T-helper 1 cell treated with Interleukin-12 subunit alpha and Interleukin-12 subunit beta and Interleukin-4 antibody, amounts not matched to agents 30 μg/mL and 1 μg/mL, for 36 hours (primary cell): ENCODE data around the gene AKR1C4.
"Not testable (repeated sequence)": the region's sequence is repeated elsewhere in the genome, so short reads cannot be mapped to it uniquely, and the experiment has no call there.

Source experiments
- H3K27ac Mint-ChIP-seq: one replicate; pipeline ENCODE4 v1.8.0; 2021; ENCODE audit warnings: mild to moderate bottlenecking, mixed read lengths
- H3K27me3 Mint-ChIP-seq: one replicate; pipeline ENCODE4 v1.8.0; 2021; ENCODE audit warnings: low read depth, mixed read lengths
- H3K36me3 Mint-ChIP-seq: one replicate; pipeline ENCODE4 v1.8.0; 2021; ENCODE audit warnings: low read depth, mixed read lengths
- H3K4me1 Mint-ChIP-seq: one replicate; pipeline ENCODE4 v1.8.0; 2021; ENCODE audit warnings: low read depth, mixed read lengths
- H3K4me3 Mint-ChIP-seq: one replicate; pipeline ENCODE4 v1.8.0; 2021; ENCODE audit warnings: mild to moderate bottlenecking, moderate library complexity, mixed read lengths
- H3K9me3 Mint-ChIP-seq: one replicate; pipeline ENCODE4 v1.8.0; 2021; ENCODE audit warnings: mixed read lengths

The AKR1C4 gene

GRCh38 chr10:5233324-5233723 lies 36.7 kb downstream of the AKR1C4 start:
- no peak overlapping the region for H3K4me3 Mint-ChIP-seq
- H3K27ac Mint-ChIP-seq, result no peak overlapping the region
- peaks cover 19% of the 10 kb centered on the region for H3K36me3 Mint-ChIP-seq
- no peaks in the 10 kb centered on the region for H3K27me3 Mint-ChIP-seq
- no peaks in the 10 kb centered on the region for H3K4me1 Mint-ChIP-seq
- H3K9me3 Mint-ChIP-seq, result peaks cover 30% of the 10 kb centered on the region

DNA sequence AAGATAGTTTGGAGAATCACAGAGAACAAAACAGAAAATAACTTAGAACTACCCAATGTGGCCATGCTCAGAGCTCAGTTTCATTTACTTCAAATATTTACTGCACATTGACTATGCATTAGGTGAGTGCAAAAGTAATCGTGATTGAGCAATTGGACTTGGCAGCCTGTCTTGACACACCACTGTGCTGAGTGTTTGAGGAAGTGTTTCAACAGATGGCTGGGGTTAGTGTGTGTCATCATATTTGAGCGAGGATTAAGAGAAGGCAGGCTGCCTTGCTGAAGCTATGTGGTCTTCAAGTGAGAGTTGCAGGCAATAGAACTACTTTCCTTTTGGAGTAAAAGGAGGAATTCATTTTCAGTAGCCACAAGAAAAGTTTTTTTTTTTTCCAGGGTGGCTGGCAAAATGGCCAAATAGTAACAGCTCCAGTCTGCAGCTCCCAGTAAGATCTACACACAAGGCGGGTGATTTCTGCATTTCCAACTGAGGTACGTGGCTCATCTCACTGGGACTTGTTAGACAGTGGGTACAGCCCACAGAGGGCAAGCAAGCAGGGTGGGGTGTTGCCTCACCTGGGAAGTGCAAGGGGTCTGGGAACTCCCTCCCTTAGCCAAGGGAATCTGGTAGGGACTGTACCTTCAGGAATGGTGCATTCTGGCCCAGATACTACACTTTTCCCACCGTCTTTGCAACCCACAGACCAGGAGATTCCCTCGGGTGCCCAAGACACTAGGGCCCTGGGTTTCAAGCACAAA lies 37.6 kb downstream of the AKR1C4 start:
- H3K4me3 Mint-ChIP-seq, result no peak overlapping the region
- no peak overlapping the region for H3K27ac Mint-ChIP-seq
- peaks cover 20% of the 10 kb centered on the region for H3K36me3 Mint-ChIP-seq
- H3K27me3 Mint-ChIP-seq, result no peaks in the 10 kb centered on the region
- H3K4me1 Mint-ChIP-seq, result no peaks in the 10 kb centered on the region
- peaks cover 39% of the 10 kb centered on the region for H3K9me3 Mint-ChIP-seq

DNA sequence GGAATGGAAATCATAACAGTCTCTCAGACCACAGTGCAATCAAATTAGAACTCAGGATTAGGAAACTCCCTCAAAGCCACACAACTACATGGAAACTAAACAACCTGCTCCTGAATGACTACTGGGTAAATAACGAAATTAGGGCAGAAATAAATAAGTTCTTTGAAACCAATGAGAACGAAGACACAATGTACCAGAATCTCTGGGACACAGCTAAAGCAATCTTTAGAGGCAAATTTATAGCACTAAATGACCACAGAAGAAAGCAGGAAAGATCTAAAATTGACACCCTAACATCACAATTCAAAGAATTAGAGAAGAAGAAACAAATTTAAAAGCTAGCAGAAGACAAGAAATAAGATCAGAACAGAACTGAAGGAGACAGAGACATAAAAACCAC lies 40.9 kb downstream of the AKR1C4 start:
- H3K27ac Mint-ChIP-seq, H3K4me3 Mint-ChIP-seq, H3K27me3 Mint-ChIP-seq, H3K4me1 Mint-ChIP-seq: not testable (repeated sequence)
- Mint-ChIP-seq H3K36me3 (peaks cover 23% of the 10 kb centered on the region), H3K9me3 (peaks cover 47% of the 10 kb centered on the region)

DNA sequence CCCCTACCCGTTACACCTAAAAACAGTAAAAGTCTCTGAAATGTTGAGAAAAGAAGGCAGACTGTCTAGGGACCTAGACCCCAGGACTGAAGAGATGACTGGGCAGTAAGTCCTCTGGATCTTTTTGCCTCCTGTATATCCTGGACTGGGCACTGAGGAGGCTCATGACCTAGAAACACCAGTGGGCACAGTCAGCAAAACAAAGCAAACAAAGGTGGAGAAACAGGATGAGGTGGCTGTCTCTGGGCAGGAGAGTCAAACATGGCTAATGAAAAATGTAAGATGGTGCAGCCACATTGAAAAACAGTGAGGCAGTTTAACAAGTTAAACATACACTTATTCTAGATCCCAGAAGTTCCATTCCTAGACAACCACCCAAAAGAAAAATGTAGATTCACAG lies 45.9 kb downstream of the AKR1C4 start:
- no peaks in the 10 kb centered on the region for H3K4me1 Mint-ChIP-seq

GRCh38 chr10:5243521-5243987 lies 46.9 kb downstream of the AKR1C4 start:
- Mint-ChIP-seq H3K4me1 (no peaks in the 10 kb centered on the region), H3K27ac (no peak overlapping the region), H3K4me3 (no peak overlapping the region), H3K36me3 (peaks cover 9% of the 10 kb centered on the region), H3K9me3 (peaks cover 15% of the 10 kb centered on the region), H3K27me3 (no peaks in the 10 kb centered on the region)

More for the DNA sequence above, 45.9 kb downstream of the AKR1C4 start:
- Mint-ChIP-seq H3K9me3 (peaks cover 25% of the 10 kb centered on the region), H3K27me3 (no peaks in the 10 kb centered on the region), H3K36me3 (peaks cover 15% of the 10 kb centered on the region), H3K4me3 (no peak overlapping the region), H3K27ac (no peak overlapping the region)

- Mint-ChIP-seq H3K4me3 (no peak overlapping the region), H3K9me3 (peaks cover 9% of the 10 kb centered on the region), H3K27me3 (no peaks in the 10 kb centered on the region), H3K4me1 (no peaks in the 10 kb centered on the region), H3K36me3 (peaks cover 11% of the 10 kb centered on the region), H3K27ac (no peak overlapping the region)
Observed at GRCh38 chr10:5252177-5253037, 55.8 kb downstream of the AKR1C4 start.

DNA sequence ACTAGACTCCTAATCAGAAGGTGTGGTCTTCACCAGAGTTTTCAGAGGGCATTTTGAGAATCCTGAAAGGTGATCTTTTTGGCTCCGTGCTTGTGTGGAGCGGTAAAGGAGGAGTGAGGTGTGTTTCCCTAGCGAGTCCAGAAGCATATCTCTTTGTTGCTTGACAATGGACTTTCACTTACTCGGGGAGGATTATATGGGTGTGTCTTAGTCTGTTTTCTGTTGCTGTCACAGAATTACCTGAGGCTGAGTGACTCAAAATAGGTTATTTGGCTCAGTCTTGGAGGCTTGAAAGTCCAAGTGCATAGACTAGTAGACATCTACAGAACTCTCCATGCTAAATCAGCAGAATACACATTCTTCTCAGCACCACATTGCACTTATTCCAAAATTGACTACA lies 57.9 kb downstream of the AKR1C4 start:
- H3K27me3 Mint-ChIP-seq, result no peaks in the 10 kb centered on the region
- H3K4me3 Mint-ChIP-seq, result no peak overlapping the region
- no peaks in the 10 kb centered on the region for H3K4me1 Mint-ChIP-seq
- peaks cover 10% of the 10 kb centered on the region for H3K9me3 Mint-ChIP-seq
- peaks cover 13% of the 10 kb centered on the region for H3K36me3 Mint-ChIP-seq
- H3K27ac Mint-ChIP-seq, result no peak overlapping the region

GRCh38 chr10:5257768-5258167 lies 61.1 kb downstream of the AKR1C4 start:
- peaks cover 26% of the 10 kb centered on the region for H3K36me3 Mint-ChIP-seq
- H3K27ac Mint-ChIP-seq, H3K4me1 Mint-ChIP-seq, H3K27me3 Mint-ChIP-seq, H3K4me3 Mint-ChIP-seq: not testable (repeated sequence)
- peaks cover 16% of the 10 kb centered on the region for H3K9me3 Mint-ChIP-seq

DNA sequence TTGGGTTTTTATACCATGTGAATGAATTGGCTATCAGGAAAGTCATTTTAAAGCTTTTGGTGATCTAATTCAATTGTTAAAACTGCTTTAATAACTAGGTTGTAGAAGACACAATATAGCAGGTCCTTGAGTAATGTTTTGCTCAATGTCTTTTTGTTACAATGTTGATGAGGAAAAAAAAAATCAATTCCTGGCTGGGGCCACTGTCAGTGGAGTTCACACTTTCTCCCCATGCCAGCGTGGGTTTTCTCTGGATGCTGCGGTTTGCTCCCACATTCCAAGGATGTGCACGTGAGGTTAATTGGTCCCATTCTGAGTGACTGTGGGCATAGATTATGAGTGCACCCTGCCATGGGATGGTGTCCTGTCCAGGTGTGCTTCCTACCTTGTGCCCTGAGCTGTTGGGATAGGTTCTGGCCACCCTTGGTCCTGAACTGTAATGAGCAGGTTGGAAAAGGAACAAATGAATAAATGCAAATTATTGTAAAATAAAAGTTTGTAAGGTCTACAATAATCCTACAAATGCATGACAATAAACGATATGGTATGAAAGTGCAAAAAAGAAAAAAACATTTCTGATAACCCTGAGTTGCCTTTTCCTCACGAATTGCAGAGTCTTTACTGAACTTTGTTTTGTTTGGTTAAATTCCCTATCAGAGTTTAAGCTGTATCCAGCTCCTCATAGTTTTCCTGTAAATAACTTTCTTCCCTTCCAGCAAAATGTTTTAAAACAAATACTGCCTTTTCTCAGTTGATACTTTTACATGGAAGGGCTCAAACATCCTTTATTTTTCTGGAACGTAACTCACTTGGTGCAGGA lies 62.7 kb downstream of the AKR1C4 start:
- Mint-ChIP-seq H3K9me3 (peaks cover 16% of the 10 kb centered on the region), H3K4me1 (no peaks in the 10 kb centered on the region), H3K27me3 (no peaks in the 10 kb centered on the region), H3K4me3 (no peak overlapping the region), H3K36me3 (peaks cover 23% of the 10 kb centered on the region), H3K27ac (no peak overlapping the region)

GRCh38 chr10:5259952-5260578 lies 63.4 kb downstream of the AKR1C4 start:
- H3K4me1 Mint-ChIP-seq, result no peaks in the 10 kb centered on the region
- H3K9me3 Mint-ChIP-seq, result peaks cover 13% of the 10 kb centered on the region
- no peak overlapping the region for H3K27ac Mint-ChIP-seq
- no peaks in the 10 kb centered on the region for H3K27me3 Mint-ChIP-seq
- H3K4me3 Mint-ChIP-seq, result no peak overlapping the region
- peaks cover 21% of the 10 kb centered on the region for H3K36me3 Mint-ChIP-seq

GRCh38 chr10:5260828-5261227 lies 64.2 kb downstream of the AKR1C4 start:
- no peaks in the 10 kb centered on the region for H3K4me1 Mint-ChIP-seq
- peak overlapping the region; percentile 36 for H3K27ac Mint-ChIP-seq
- no peak overlapping the region for H3K4me3 Mint-ChIP-seq
- H3K36me3 Mint-ChIP-seq, result peaks cover 25% of the 10 kb centered on the region
- H3K27me3 Mint-ChIP-seq, result no peaks in the 10 kb centered on the region
- peaks cover 14% of the 10 kb centered on the region for H3K9me3 Mint-ChIP-seq

GRCh38 chr10:5265139-5265538 lies 68.5 kb downstream of the AKR1C4 start:
- H3K4me3 Mint-ChIP-seq, result no peak overlapping the region
- H3K36me3 Mint-ChIP-seq, result peaks cover 41% of the 10 kb centered on the region
- peaks cover 8% of the 10 kb centered on the region for H3K4me1 Mint-ChIP-seq
- H3K9me3 Mint-ChIP-seq, result peaks cover 25% of the 10 kb centered on the region
- no peaks in the 10 kb centered on the region for H3K27me3 Mint-ChIP-seq
- H3K27ac Mint-ChIP-seq, result no peak overlapping the region

DNA sequence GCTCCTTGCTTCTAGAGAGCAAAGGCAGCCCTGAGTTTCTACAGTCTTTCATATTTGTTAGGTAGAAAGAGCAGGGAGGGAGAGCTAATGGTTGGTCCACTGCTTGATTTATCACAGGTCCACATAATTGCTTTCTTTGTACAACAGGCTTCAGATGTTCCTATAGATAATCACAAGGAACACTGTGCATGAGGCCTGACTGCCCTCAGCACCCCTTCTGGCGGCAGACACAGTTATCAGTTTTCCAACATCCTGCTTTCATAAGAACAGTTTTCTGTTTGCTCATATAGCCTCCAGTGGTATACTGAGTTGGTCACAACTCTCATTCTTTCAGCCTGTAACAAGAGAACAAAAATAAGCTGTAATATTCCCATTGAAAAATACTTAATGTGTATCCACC lies 69.7 kb downstream of the AKR1C4 start:
- H3K9me3 Mint-ChIP-seq, result peaks cover 20% of the 10 kb centered on the region
- H3K27me3 Mint-ChIP-seq, result no peaks in the 10 kb centered on the region
- no peak overlapping the region for H3K27ac Mint-ChIP-seq
- no peak overlapping the region for H3K4me3 Mint-ChIP-seq
- peaks cover 47% of the 10 kb centered on the region for H3K36me3 Mint-ChIP-seq
- H3K4me1 Mint-ChIP-seq, result peaks cover 10% of the 10 kb centered on the region

- no peak overlapping the region for H3K27ac Mint-ChIP-seq
Observed at GRCh38 chr10:5266804-5267203, 70.2 kb downstream of the AKR1C4 start.

More at GRCh38 chr10:5266804-5267203, 70.2 kb downstream of the AKR1C4 start:
- H3K27me3 Mint-ChIP-seq, result no peaks in the 10 kb centered on the region
- peaks cover 44% of the 10 kb centered on the region for H3K36me3 Mint-ChIP-seq
- H3K4me3 Mint-ChIP-seq, result no peak overlapping the region
- H3K4me1 Mint-ChIP-seq, result peaks cover 13% of the 10 kb centered on the region
- H3K9me3 Mint-ChIP-seq, result peaks cover 19% of the 10 kb centered on the region
